ENCODE results near the gene VSIG1. TPM values are rescaled to one million over a fixed set of nuclear protein-coding genes. Genes with fewer than 3 reads are reported as not detected.

Gene VSIG1
- total and polyA plus RNA-seq, 2 of the 4 experiments (the other 2 are of a cell fraction): not detected

DNA sequence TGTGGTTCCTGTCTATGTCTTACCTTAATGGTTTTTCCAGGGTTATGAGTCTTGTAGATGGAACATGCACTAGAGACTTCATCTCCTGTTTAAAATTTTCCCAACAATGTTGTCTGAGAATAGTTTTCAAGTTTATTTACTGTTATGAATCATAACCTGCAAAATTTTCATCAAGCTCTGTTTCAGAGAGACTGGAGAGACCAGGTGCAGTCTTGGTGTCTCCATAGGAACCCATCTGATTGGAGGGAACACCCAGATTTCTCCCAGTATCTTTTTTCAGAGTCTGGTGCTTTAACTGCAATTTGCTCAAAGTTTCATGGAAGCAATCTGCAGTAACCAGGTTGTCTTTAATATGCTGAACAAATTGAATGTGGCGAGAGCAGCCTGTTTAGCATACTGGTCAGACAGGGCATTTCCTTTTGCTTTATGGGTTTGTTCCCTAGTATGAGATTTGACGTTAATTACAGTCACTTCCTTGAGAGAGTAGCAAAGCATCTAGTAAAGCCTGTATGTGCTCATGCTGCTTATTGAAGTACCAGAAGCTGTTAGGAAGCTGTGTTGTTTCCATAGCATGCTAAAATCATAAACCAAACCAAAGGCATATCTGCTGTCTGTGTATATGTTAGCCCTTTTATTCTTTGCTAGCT is 18.8 kb upstream of the VSIG1 start:
- Histone ChIP-seq H3K18ac (ENCODE audit: low read depth, low read length) (no peak overlapping the region), H3K14ac (replicated peaks; ENCODE audit: low read depth, low read length) (no peak overlapping the region), H4K5ac (ENCODE audit: low read depth, low read length) (no peak overlapping the region), H3K36me3 (ENCODE audit: control insufficient read depth, insufficient read depth, low read length) (no peaks in the 10 kb centered on the region), H2BK20ac (ENCODE audit: low read depth, low read length) (no peak overlapping the region), H3K9me1 (ENCODE audit: insufficient read depth, low read length) (no peaks in the 10 kb centered on the region), H2AK5ac (ENCODE audit: low read depth, low read length) (no peak overlapping the region), H3K27ac (ENCODE audit: insufficient read depth, low read length) (no peak overlapping the region), H3K4me2 (ENCODE audit: low read depth, low read length) (no peak overlapping the region), H3K79me1 (ENCODE audit: low read depth in 1 of 2, low read length in 2 of 2) (no peaks in the 10 kb centered on the region), H3K4ac (ENCODE audit: low read depth, low read length) (no peak overlapping the region), H3K9ac (ENCODE audit: low read depth, low read length) (no peak overlapping the region), H4K8ac (ENCODE audit: low read depth in 2 of 2, low read length in 2 of 2) (no peak overlapping the region), H3K56ac (ENCODE audit: extremely low read depth, insufficient read depth, low read length) (no peak overlapping the region), H2AK9ac (replicated peaks; ENCODE audit: low read depth, low read length, poor library complexity) (no peak overlapping the region), H4K91ac (ENCODE audit: insufficient read depth, low read depth, low read length) (no peak overlapping the region), H3K27me3 (ENCODE audit: control insufficient read depth, insufficient read depth, low read length) (peaks cover 2% of the 10 kb centered on the region; the same call in 1 of the 2 replicates), H4K20me1 (ENCODE audit: insufficient read depth, low read length) (no peaks in the 10 kb centered on the region), H3K4me3 (ENCODE audit: insufficient read depth, low read depth, low read length) (no peak overlapping the region), H2BK15ac (ENCODE audit: low read depth, low read length) (no peak overlapping the region), H3K9me3 (ENCODE audit: control insufficient read depth, insufficient read depth, low read length) (no peaks in the 10 kb centered on the region), H3K4me1 (ENCODE audit: control insufficient read depth, insufficient read depth, low read length) (peaks cover 3% of the 10 kb centered on the region; the same call in 1 of the 2 replicates), H3K23ac (ENCODE audit: low read depth, low read length) (no peak overlapping the region), H2AFZ (replicated peaks; ENCODE audit: low read length, poor library complexity) (no peak overlapping the region), H2BK5ac (ENCODE audit: low read depth, low read length, poor library complexity, severe bottlenecking) (no peak overlapping the region), H2BK120ac (ENCODE audit: low read depth, low read length) (no peak overlapping the region)
- 60% methylated on average over 1 of the region's 2 CpGs; no CpG with 5 or more reads in 1 of the 2 experiments for WGBS, 2 experiments (ENCODE audit: extremely low coverage in 2 of 2, insufficient read length in 1 of 2)
- no peak for DNase-seq
- ChIA-PET CTCF (no interaction called here), POLR2A (ENCODE audit: unreplicated experiment) (no interaction called here)
- in situ Hi-C loops (cut with MboI; ENCODE audit: low sequenced_read_pairs) (no loop called here), dilution Hi-C loops (cut with HindIII; ENCODE audit: low sequenced_read_pairs, unreplicated experiment) (no loop called here), intact Hi-C loops (cut with micrococcal nuclease) (no loop called here)
- no TSS peak for BruUV-seq (replicated peaks)
- no peak for TF ChIP-seq NFE2L2 (IDR thresholded peaks at IDR 0.05; ENCODE audit: low read depth, low read length)
- ATAC-seq (ENCODE audit: low read depth): no peak

Measured in IMR-90 (cell line).